ENCODE data around the gene ATAD2B.

Gene ATAD2B

DNA sequence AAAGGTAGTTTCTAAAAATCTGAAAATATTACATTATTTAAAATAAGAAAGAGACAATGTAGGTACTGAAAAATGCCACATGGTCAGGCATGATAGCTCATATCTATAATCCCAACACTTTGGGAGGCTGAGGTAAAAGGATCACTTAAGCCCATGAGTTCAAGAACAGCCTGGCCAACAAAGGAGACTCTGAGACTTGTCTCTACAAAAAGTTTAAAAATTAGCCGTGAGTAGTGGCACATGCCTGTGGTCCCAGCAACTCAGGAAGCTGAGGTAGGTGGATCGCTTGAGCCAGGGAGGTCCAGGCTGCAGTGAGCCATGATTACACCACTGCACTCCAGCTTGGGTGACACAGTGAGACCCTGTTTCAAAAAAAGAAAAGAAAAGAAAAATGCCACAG is 21.8 kb downstream of the ATAD2B start:
- no peak for DNase-seq

DNA sequence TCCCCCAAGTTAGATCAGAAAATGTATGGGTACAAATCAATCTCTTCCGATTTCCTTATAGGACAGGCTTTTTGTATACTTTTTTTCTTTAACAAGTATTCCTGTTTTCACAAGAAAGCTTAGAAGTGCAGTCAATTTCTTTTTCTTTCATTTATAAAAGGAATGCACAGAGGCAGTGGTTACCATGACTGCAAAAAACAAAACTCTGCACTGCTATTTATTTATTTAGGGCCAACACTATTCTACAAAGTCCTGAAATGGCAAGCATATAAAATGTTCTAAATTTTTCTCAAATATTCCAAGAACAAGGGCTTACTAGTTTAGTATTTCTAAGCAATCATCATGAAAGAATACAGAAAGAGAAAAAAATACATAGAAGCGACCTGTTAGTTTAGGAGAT is 22.2 kb downstream of the ATAD2B start:
- DNase-seq = no peak

DNA sequence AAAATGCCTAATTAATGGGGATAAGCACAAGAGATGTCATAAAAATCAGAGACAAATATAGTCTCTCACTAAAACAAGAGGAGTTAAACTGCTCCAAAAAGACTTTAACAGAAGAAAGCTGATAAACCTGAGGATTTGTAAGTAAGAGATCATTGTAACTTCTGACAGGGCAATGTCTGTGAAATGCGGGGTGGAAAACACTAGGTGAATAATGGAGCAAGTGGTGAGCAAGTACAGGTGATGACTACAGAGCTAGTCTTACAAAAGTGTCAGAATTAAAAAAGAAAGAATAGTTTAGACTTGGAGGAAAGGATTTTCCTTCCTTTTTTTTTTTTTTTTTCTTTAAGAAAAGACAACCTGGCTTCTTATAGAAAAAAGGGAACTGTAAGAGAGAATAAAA is 22.7 kb downstream of the ATAD2B start:
- no peak for DNase-seq

DNA sequence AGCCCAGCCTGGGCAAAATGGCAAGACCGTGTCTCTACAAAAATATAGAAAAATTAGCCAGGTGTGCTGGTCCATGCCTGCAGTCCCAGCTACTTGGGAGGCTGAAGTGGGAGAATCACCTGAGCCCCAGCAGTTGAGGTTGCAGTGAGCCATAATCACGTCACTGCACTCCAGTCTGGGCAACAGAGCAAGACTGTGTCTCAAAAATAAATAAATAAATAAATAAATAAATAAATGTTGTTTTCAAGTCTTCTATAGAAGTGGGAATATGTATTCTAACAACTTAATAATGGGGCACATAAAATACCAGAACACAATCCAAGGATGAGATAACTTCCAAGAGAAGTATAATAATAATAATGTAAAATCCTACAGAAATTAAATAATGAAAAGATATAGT is 23.9 kb downstream of the ATAD2B start:
- no peak for DNase-seq

DNA sequence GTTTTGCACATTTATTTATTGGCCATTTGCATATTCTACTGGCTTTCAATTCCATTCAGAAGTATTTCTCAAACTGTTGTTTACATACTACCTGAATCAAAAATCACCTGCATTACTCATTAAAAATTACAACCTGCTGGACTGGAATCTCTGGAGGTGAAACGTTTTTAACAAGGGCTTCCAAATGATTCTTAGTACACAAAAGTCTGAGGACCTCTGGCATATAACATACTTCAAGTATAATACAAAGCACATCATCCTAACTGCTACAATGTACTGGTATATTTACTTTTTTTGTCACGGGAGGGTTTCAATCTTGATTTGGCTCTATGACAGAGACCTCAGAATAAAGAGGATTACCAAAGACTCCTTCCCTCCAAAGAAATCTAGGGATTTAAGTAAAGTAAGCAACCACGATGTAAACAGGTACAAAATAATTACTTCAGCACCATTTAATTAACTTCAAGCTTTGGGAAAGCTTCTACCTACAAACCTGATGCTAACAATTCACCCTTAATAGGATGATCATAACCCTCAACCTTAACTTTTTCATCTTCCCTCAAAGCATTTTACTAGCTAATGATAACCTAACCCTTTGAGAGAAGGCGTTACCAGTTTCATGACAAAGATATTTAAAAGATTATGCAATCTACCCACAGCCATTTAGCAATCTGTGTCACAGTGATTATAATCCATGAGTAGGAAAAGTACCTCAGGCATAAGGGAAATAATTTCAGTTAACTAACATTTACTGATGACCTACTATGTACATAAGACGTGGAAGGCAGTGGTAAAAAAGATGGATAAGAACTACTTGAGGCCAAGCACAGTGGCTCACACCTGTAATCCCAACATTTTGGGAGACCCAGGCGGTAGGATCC is 24.7 kb downstream of the ATAD2B start:
- no peak for DNase-seq

DNA sequence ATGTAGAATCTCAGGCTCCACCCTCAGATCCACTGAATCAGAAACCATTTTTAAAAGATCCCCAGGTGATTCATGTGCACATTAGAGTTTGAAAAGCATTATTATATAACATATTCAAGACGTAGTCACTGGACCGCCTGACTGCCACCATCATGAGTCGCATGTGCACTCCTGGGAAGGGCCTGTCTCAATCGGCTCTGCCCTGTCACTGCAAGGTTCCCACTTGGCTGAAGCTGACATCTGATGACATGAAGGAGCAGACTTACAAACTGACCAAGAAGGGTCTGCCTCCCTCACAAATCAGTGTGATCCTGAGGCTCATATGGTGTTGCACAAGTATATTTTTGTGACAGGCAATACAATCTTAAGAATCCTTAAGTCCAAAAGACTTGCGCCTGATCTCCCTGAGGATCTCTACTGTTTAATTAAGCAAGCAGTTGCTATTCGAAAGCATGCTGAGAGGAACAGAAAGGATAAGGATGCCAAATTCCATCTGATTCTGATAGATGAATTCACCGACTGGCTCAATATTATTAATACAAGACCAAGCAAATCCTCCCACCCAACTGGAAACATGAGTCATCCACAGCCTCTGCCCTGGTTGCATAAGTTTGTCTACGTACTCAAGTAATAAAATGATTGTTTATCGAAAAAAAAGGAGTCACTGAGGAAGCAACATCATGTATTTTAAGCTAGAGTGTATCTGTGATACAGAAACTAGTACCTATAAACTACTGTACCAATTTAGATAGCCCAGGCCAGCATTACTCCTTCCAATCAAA is 26.2 kb downstream of the ATAD2B start:
- no peak for DNase-seq

DNA sequence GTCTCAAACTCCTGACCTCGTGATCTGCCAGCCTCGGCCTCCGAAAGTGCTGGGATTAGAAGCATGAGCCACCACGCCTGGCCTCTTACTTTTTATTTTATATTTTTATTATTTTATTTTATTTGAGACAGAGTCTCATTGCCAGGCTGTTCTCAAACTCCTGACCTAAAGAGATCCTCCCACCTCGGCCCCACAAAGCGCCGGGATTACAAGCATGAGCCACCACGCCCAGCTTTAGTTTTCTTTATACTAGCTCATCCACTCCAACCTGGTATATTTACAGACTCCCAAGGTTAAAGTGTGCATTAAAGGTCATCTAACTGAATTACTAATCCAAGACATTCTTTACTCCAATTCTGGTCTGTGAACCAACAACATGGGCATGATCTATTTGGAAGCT is 26.8 kb downstream of the ATAD2B start:
- DNase-seq = no peak

DNA sequence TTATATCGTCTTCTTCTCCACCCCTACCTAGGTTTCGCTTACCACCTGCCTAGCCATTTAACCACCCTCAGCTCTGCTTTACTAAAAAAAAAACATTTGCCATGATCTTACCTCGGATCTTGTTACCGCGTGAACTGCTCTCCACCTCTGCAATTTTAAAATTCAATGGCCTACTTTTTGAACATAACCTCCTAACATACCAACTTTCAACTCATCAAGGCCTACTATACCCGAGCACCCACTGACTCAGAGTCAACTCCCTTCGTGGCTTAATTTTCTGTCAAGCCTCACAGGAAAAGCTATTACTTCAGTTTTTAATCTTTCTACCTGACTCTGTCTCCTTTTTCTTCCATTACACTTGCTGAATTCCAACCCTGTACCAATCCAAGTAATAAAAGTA is 55.7 kb downstream of the ATAD2B start:
- no peak for DNase-seq

DNA sequence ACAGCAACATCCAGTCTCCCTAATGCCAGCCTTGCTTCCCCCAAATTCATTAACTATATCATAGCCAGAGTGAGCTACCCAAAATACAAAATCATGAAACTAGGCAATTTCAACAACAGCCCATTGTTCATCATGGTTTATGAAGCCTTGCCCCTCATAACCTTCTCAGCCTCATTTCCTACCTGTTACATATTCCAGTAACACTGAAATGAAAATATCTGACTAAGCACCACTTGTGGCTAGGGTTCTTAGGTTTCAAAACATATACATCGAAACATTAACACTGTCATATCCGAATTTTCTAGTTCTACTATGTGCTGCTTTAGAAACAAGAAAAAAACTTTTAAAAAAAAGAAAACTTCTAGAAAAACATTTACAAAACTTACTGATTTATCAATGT is 59.5 kb downstream of the ATAD2B start:
- DNase-seq = no peak

DNA sequence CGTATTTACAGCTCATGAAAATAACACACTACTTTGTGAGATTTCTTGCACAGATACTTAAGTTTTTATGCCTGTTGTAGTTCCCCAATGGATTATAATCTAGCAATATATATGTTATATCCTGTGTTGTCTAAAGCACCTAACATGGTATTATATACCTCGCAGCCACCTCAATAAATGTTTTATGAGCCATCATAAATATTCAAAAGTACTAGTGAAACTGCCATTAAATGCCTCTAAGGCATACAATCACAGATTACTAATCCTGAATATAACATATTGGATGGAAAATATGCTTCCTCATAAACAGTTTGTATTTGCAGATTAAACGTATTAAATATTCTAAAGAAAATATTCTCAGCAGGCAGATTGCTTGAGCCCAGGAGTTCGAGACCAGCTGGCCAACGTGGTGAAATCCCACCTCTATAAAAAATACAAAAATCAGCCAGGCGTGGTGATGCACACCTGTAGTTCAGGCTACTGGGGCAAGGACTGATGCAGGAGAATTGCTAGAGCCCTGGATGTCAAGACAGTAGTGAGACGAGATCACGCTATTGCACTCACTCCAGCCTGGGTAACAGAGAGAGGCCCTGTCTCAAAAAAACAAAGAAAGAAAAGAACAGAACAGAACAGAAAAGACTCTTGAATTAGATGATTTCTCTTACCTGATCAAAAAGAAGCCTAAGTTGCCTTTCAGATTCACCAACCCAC is 64.1 kb downstream of the ATAD2B start:
- no peak for DNase-seq

DNA sequence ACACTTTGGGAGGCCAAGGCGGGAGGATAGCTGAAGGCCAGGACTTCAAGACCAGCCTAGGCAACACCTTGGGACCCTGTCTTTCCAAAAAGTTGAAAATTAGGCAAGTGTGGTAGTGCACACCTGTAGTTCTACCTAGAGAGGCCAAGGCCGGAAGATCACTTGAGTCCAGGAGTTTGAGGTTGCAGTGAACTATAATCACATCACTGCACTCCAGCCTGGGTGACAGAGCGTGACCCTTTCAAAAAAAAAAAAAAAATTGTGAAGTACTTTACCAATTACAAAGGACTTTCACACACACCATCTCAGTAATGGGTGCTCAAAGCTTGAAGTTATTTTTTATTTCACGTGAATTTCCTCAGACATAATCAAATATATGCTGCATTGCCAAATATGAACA is 65.0 kb downstream of the ATAD2B start:
- no peak for DNase-seq

DNA sequence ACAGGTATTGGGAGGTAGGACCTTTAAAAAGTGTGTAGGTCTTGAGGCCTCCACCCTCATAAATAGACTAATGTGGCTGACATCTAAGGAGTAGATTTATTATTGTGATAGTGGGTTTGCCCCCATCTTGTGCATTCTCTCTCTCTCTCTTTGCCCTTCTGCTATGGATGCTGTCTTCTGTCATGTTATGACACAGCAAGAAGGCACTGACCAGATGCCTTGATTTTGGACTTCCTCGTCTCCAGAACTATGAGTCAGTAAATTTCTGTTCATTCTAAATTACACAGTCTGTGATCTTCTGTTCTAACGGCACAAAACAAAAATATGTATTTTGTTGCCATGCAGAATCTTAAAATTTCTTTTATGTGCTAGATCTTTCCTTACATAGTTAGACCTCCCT is 66.9 kb downstream of the ATAD2B start:
- DNase-seq = no peak

DNA sequence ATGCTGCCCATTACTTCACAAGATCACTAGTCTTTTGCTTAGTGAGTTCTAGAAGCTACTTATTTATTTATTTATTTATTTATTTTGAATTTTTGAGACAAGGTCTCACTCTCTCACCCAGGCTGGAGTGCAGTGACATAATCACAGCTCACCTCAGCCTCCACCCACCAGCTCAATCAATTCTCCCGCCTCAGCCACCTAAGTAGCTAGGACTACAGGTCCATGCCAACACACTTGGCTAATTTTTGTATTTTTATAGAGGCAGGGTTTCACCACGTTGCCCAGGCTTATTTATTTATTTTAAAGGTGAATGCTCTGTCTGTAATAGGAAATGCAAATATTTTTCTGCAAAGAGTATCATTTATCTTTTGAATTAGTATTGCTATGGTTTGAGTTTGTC is 67.7 kb downstream of the ATAD2B start:
- DNase-seq = no peak

DNA sequence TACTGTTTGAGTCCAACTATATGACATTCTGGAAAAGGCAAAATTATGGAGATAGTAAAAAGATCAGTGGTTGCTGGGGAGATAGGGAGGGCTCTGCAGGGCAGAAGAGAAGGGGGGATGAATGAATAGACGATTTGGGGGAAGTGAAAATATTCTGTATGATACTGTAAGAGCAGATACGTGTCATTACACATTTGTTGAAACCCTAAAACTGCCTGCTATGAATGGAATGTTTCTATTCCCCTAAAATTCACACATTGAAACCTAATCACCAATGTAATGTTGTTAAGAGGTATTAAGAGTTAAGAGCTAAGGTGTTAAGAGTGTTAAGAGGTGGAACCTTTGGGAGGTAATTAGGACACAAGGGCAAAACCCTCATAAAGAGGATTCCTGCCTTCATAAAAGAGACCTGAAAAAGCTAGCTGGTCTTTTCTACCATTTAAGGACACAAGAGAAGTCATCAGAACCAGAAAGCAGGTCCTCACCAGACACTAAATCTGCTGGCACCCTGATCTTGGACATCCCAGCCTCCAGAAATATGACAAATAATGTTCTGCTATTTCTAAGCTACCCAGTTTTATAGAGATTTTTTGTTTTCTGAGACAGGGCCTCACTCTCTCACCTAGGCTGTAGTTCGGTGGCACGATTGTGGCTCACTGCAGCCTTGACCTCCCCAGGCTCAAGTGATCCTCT is 76.2 kb downstream of the ATAD2B start:
- no peak for DNase-seq

DNA sequence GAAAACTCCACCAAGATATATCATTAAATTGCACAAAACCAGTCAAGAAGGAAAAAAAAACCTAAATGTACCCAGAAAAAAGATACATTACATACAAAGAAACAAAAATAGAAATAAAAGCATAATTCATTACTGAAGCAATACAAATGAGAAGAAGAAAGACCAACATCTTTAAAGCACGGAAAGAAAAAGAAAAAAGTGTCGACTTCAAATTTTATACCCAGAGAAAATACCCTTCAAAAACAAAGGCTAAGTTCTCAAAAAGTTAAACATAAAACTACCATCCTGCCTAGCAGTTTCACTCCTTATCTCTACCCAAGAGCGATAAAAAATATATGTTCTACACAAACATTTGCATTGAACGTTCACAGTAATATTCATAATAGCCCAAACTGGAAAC is 82.0 kb downstream of the ATAD2B start:
- DNase-seq = no peak

DNA sequence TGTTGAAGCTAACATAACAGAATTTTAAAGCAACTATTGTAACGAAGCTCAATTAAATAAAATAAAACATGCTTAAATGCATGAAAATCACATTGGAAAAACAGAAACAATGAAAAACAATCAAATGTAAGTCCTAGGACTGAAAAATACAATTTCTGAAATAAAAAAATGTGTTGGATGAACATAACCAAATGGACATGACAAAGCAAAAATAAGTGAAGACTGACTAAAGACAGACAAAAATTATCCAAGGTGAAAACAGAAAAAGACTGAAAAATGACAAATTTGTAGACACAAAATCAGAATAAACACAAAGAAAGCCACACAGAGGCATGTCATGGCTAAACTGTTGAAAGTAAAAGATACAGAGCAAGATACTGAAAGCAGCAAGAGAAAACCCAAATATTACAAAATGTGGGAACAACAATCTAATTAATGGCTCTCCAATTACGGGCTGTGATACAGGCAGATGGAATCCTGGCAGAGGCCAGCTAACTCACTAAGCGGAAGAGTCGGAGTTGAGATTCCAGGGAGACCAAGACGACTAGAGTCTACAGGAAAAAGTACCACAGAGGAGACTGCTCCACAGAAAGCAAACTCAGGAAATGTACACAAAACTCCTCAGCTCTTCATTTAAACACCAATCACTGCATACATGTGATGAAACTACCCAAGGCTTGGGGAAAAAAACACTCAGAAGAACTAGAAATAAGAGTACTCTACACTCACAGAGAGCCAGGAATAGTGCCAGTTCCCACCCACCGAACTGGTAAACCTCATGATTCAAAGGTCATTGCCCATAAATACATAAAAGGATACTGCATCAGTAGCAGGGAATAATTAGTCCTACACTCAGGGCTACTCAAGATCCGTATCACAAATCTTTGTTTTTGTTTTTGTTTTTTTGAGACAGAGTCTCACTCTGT is 83.6 kb downstream of the ATAD2B start:
- no peak for DNase-seq

DNA sequence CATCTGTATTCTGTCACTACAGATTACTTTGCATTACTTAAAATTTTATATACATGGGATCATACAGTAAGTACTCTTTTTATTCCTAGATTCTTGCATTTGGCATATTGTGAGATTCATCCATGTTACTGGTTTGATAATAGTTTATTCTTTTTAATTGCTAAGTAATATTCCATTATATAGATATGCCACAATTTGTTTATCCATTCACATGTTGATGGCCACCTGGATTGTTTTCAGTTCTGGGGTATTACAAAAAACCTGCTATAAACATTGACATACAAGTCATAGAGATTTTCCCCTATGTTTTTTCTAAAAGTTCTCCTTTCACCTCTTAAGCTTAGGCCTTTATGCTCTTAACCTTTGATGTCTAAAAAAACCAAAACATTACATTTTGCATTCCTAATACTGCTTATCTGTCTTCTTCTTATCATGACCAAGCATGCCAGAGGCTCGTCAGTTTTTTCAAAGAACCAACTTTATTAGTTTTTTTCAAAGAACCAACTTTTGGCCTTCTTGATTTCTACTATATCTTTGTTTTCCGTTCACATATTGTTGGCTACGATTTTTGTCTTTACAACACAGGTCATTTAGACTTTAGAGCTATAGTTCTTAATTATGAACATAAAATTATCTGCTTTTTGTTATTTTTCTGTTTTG is 86.9 kb downstream of the ATAD2B start:
- DNase-seq = no peak

DNA sequence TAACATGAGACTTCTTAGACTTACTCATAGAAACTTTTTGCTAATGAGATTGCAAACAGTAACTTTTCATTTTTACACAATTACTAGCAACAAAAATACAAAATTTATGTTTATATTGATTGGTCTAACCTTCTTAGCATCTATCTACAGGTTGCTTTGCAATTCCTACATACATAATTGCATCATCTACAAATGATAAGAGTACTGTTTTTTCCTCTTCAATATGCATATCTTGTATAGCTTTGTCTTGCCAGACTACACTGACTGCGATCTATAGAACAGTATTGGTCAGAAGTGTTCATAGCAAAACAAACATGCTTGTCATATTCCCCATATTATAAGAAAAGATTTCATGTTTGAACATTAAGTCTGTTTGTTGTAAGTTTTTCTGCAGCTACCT is 87.9 kb downstream of the ATAD2B start:
- no peak for DNase-seq

DNA sequence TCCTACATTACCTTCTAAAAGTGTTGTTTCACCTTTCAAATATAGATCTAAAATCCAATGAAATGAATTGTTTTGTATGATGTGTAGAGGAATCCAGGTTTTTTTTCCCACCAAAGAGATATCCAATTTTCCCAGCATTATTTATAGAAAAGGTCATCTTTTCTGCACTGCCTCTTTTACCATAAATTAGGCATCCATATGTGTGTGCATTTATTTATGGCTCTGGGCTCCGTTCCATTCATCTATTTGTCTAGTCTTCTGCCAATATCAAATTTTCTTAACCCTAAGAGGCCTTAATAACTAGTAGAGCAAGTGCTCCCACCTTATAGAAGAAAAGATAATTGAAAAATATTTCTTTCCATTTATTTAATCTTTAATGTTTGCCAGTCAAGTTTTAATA is 88.3 kb downstream of the ATAD2B start:
- no peak for DNase-seq

DNA sequence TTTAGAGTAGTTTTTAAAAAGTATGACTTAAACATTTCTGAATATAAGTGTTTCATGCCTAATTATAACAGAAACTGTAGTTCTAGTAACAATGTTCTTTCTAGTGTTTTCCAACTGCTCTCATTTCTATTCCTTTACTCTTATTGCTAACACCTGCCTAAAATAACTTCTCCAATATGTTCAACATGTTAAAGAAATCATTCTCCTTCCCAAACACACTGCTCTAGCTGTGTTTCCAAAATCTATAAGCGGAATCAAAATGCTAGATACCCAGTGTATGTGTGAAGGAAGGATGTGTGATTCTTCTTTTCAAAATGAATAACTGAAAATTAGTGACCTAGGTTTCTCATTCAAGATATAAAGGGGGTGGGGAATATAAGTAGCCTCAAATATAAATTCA is 89.1 kb downstream of the ATAD2B start:
- DNase-seq = no peak

DNA sequence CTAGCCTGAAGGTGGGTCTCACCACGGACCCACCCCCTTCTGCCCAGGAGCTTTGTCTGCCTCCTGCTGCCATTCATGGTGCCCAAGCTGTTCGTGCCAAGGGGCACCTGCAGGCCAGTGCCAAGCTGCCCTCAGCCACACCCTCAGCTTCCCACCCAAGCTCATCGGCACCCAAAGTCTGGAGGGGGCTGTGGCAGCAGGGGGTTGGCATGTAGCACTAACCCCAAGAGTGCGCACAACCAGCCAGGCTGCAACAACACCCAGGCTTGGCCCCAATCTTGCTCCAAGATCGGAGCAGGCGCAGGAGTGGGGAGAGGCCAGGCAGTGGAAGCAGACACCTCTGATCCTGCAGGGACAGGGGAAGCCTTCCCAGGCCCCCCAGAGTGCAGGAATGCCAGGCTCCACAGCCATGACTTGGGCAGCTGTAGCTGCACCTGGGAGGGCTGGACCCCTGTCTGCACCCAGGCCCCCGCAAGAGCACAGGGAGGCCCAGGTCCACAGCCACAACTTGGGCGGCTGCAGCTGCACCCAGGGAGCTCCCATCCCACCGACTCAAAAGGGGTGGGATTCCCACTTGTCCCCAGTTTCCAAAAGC is 89.9 kb downstream of the ATAD2B start:
- DNase-seq = no peak

All from activated effector memory CD4-positive, alpha-beta T cell treated with Interleukin-2 at 50 U/mL for 16 hours (primary cell).